ENCODE results near the gene NPLOC4.

DNA sequence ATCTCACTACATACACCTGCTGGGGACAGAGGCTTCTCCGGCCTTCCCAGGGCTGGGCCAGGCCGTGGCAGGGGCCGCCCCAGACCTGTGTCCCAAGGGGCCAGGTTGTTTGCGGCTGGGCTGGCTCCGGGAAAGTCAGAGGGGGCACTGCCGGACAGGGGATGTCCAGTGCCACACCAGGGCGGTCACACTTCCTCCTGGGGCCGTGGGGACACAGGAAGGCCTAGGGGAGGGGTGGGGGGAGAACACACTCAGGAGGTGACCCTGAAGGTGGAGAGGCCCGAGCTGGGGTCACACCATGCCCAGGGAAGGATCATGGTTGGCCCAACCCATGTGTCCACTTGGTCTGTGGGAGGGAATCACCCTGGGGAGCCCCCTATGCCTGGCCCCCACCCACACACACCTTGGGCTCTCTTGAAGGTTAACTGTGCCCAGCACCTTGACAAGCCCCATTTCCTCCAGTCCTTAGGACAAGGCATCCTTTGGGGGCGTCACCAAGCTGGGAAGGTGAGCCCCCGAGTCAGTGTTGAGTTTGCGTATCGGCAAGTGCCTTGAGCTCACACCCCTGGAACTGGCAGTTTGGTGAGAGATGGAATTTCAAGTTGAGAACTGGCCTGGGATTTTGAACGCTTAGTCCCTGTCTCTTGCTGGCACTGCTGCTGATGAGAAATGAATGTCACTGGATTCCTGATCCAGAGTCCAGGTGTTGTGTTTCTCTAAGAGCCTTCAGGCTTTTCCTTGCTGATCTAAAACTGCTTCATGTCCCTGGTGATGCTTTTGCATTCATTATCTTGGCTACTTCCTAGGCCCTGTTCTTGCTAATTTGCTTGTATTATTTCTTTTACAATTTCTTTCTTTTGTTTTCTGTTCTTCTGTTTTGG lies 116.7 kb downstream of the NPLOC4 start:
- TF ChIP-seq, protein P1, sequence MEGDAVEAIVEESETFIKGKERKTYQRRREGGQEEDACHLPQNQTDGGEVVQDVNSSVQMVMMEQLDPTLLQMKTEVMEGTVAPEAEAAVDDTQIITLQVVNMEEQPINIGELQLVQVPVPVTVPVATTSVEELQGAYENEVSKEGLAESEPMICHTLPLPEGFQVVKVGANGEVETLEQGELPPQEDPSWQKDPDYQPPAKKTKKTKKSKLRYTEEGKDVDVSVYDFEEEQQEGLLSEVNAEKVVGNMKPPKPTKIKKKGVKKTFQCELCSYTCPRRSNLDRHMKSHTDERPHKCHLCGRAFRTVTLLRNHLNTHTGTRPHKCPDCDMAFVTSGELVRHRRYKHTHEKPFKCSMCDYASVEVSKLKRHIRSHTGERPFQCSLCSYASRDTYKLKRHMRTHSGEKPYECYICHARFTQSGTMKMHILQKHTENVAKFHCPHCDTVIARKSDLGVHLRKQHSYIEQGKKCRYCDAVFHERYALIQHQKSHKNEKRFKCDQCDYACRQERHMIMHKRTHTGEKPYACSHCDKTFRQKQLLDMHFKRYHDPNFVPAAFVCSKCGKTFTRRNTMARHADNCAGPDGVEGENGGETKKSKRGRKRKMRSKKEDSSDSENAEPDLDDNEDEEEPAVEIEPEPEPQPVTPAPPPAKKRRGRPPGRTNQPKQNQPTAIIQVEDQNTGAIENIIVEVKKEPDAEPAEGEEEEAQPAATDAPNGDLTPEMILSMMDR (IDR thresholded peaks at IDR 0.05): no peak
- TF ChIP-seq EZH2 (IDR thresholded peaks at IDR 0.05) (no peak), EZH2phosphoT487 (IDR thresholded peaks at IDR 0.05) (no peak)

Data from neural progenitor cell (in vitro differentiated cells).